ENCODE data around the gene RNF26. TPM values are rescaled to one million over a fixed set of nuclear protein-coding genes. Genes with fewer than 3 reads are reported as not detected.

RNF26 gene
- total RNA-seq, 8 experiments from 2014 or later: 5.7 to 26.5 (median 10.9) TPM

DNA sequence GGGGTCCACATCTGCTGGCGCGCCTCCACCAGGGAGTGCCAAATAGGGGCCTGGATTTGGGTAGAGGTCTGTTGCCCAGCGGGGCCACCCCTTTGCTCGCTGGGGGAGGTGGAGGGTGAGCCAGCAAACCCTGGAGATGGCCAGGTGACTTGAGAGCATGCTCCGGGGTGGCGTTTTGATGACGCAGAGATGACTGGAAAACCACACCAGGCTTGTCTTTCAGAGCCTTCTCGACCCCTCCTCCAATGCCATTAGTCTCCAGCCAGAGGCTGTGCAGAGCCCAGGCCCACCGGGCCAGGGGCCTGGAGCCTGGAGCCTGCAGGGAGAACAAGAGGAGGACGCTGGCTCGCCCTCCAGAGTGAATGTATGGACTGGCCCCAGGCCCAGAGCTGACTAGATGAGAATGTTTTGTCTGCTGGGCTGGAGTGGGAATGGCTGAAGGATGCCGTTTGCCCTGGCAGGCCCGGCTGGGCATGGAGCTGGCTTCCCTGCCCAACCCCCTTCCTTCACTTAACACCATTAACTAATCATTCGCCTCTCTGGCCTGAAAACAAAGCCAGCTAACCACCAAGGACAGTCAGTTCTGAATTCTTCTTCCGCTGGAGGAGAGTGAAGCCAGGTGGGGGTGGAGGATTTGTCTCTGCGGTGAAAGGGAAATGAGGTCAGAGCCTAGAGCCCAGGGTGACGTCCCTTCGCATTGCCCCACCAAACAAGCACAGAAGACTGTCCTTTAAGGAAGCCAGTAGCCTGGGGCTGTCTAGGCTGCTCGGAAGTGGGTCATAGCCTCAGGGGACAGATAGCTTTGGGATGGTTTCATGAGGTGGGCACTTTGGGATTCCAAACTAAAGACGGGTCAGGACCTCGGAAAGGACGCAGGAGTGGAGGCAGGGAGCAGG, 15.8 kb upstream of the RNF26 start:
- H3K4me3 ChIP-seq: no peak overlapping the region
- WGBS, 10 experiments: 27 to 80% (median 63%) methylated on average over 2 to 15 of the region's 22 CpGs; no CpG with 5 or more reads in 2 of the 10 experiments
- H3K4me1 ChIP-seq (replicated peaks in 1 of 2): peaks cover 50 to 55% of the 10 kb centered on the region in 2 donors
- no peak for ATAC-seq (replicated peaks in 6 of 8)
- H3K27ac ChIP-seq: no peak overlapping the region
- in situ Hi-C loops (cut with MboI; ENCODE audit: low pct_unique_long_range_greater_than_20kb in 2 of 9, low sequenced_read_pairs in 9 of 9, unreplicated experiment in 9 of 9): no loop called here

DNA sequence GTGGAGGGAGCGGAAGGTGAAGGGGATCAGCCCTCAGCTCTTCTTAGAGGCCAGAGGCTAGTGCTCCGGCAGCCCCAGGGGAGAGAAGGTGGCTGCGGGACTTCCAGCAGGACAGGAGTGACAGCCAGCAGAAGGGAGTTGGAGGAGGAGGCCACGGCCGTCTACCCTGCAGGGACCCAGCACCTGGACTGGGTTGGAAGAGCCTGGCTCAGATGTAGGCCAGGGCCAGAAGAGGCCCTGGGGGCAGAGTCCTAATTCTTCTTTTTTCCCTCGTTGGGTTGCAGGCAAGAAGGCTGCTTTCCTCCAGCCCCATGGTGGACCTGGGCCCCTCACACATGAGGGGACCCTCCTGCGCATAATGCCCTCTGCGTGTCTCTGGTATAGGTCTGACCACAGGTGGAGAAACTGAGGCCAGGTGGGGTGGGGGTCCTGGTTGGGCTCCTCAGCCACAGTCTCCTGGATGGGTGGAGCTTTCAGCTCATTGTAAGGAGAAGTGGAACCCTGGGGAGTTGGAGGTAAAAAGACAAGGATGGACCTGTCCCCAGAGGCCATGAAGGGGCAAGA, 15.1 kb upstream of the RNF26 start:
- no peak overlapping the region for H3K27ac ChIP-seq
- H3K4me3 ChIP-seq: no peak overlapping the region
- ATAC-seq (replicated peaks in 6 of 8): no peak
- in situ Hi-C loops (cut with MboI; ENCODE audit: low pct_unique_long_range_greater_than_20kb in 2 of 9, low sequenced_read_pairs in 9 of 9, unreplicated experiment in 9 of 9): no loop called here
- 60 to 100% (median 95%) methylated on average over 1 to 2 of the region's 8 CpGs; no CpG with 5 or more reads in 6 of the 10 experiments for WGBS, 10 experiments
- H3K4me1 ChIP-seq (replicated peaks in 1 of 2): peaks cover 53 to 60% of the 10 kb centered on the region in 2 donors

DNA sequence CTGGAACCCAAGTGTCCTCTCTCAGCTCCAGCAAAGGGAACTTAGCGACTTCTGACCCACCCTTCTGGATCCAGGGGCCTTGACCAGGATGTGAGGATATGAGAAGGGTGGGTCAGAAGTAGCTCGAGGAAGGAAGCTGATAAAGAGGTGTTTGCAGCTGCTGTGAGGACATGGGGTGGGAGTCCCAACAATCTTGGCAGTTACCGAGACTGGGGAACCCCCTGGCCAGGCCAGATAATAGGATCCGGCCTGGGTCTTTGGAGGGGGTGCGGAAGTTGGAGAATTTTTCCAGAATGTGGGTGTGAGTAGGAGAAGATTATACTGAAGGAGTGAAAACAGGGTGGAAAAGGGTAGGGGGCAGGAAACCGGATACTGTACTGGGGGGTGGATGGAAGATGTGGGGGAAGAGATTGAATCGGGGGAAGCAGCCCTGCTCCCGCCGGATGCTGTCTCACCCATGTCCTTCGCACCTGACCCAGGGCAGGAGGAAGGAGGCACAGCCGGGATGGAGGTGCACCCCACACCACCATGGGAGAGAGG, 14.6 kb upstream of the RNF26 start:
- in situ Hi-C loops (cut with MboI; ENCODE audit: low pct_unique_long_range_greater_than_20kb in 2 of 9, low sequenced_read_pairs in 9 of 9, unreplicated experiment in 9 of 9): no loop called here
- H3K27ac ChIP-seq: no peak overlapping the region
- WGBS, 10 experiments: 43 to 67% (median 61%) methylated on average over 1 to 3 of the region's 11 CpGs; no CpG with 5 or more reads in 7 of the 10 experiments
- H3K4me1 ChIP-seq (replicated peaks in 1 of 2): peaks cover 53 to 60% of the 10 kb centered on the region in 2 donors
- H3K4me3 ChIP-seq: no peak overlapping the region
- no peak for ATAC-seq (replicated peaks in 6 of 8)

DNA sequence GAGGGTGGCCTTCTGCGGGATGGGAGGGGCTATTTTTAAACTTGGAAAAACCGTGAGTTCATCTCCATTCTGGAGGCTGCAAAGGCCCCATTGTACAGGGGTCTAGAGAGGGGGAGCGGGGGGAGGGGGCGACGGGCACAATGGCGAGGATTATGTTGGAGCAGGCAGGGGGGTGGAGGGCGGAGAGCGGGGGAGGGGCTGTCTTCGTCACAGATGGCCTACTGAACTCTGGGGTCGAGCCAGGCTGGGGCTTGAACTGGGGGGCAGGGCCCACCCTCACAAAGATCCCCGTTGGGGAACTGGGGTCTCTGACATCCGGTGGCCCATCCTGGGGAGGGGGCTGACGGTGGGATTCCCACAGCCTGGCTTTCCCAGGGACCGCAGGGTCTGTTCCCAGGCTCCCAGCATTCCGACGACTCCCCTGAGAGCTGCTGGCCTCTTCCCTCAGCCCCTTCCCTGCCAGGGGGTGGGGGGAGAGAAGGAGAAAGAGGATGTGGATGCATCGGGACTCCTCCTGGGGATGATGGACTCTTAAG, 14.0 kb upstream of the RNF26 start:
- peak overlapping the region in 3 of 5 donors; percentile 1 to 18 (median 18) for H3K4me3 ChIP-seq
- H3K27ac ChIP-seq: peak overlapping the region; percentile 1 to 23
- peaks cover 49 to 57% of the 10 kb centered on the region in 2 donors for H3K4me1 ChIP-seq (replicated peaks in 1 of 2)
- ATAC-seq (replicated peaks in 6 of 8): peak in 4 of 8 experiments; percentile 3 to 20 (median 10)
- in situ Hi-C loops (cut with MboI; ENCODE audit: low pct_unique_long_range_greater_than_20kb in 2 of 9, low sequenced_read_pairs in 9 of 9, unreplicated experiment in 9 of 9): no loop called here
- 10 to 80% methylated on average over 1 to 2 of the region's 17 CpGs; no CpG with 5 or more reads in 8 of the 10 experiments for WGBS, 10 experiments

DNA sequence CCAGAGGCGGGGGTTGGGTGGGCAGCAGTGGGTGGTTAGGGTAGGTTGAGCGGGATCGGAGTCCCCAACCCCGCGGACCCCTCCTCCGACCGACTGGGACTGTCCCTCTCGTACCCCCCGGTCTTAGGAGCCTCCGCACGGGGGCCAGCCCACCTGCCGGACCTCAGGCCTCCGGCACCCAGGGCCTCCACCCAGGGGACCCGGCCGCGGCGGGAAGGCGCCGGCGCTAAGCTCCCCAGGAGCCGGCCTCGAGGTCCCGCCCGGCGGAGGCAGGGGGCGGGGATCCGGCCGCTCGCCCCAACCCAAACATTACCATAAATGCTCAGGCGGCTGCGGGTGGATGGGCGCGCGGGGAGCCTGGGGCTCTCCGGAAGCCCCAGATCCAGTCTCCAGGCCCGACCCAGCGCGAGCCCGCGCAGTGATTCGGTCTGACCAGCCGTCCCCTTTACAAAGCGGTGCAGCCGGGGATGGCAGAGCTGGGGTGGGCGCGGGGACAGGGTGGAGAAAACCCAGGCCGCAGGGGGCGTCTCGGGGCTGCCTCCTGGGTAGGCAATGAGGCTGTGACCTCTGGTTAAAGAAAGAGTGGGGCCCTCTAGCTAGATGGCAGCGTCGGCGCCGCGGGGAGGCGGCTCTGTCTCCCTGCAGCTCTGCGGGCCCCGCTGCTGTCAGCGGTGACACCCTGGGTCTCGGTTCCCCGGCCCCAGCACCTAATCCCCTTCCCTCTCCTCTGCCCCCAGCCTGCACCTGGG, 13.4 kb upstream of the RNF26 start:
- in situ Hi-C loops (cut with MboI; ENCODE audit: low pct_unique_long_range_greater_than_20kb in 2 of 9, low sequenced_read_pairs in 9 of 9, unreplicated experiment in 9 of 9): no loop called here
- H3K4me1 ChIP-seq (replicated peaks in 1 of 2): peaks cover 43 to 51% of the 10 kb centered on the region in 2 donors
- ATAC-seq (replicated peaks in 6 of 8): peak in 7 of 8 experiments; percentile 14 to 80 (median 44)
- peak overlapping the region; percentile 23 to 55 for H3K27ac ChIP-seq
- peak overlapping the region in 4 of 5 donors; percentile 1 to 18 (median 14) for H3K4me3 ChIP-seq
- no CpG with 5 or more reads among the region's 60 CpGs for WGBS, 10 experiments

DNA sequence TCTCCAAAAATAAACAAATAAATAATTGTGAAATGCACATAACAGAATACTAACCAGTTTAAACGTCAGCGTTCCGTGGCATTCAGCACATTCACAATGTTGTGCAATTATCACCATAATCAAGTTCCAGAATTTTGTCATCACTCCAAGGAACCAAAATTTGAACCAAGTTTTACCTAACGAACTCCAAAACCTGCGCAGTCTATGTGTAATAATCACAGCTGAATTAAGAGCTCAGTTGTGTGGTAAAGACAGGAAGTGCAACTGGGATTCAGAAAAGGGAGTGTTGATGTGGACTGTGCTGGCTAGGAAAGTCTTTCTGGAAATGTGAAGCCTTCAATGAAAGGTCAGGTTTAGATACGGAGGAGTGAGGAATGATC, 12.0 kb upstream of the RNF26 start:
- WGBS, 10 experiments: 30 to 100% (median 96%) methylated on average over 1 to 6 of the region's 6 CpGs; no CpG with 5 or more reads in 1 of the 10 experiments
- H3K27ac ChIP-seq: no peak overlapping the region
- ATAC-seq (replicated peaks in 6 of 8): no peak
- H3K4me3 ChIP-seq: no peak overlapping the region
- peaks cover 39 to 46% of the 10 kb centered on the region in 2 donors for H3K4me1 ChIP-seq (replicated peaks in 1 of 2)
- in situ Hi-C loops (cut with MboI; ENCODE audit: low pct_unique_long_range_greater_than_20kb in 2 of 9, low sequenced_read_pairs in 9 of 9, unreplicated experiment in 9 of 9): no loop called here

DNA sequence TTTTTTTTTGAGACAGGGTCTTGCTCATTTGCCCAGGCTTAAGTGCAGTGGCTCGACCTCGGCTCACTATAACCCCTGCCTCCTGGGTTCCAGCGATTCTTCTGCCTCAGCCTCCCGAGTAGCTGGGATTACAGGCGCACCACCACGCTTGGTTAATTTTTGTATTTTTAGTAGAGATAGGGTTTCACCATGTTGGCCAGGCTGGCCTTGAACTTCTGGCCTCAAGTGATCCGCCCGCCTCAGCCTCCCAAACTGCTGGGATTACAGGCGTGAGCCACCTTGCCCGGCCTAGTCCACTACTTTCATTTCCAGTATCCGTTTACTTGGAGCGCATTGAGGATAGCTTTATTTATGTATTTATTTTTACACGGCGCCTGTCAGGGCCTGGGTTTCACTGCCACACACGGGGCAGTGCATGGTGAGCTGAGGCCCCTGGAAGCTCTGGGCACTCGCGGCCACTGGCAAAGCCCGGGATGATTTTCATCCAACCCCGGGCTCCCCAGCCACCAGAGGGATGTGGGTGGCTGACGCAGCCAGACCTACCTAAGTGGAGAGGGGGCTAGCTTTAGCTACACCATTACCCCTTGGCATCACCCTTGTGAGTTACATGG, 11.3 kb upstream of the RNF26 start:
- Histone ChIP-seq H3K4me3 (no peak overlapping the region), H3K4me1 (replicated peaks in 1 of 2) (peaks cover 33 to 40% of the 10 kb centered on the region in 2 donors), H3K27ac (no peak overlapping the region)
- in situ Hi-C loops (cut with MboI; ENCODE audit: low pct_unique_long_range_greater_than_20kb in 2 of 9, low sequenced_read_pairs in 9 of 9, unreplicated experiment in 9 of 9): no loop called here
- ATAC-seq (replicated peaks in 6 of 8): no peak
- 30 to 100% (median 90%) methylated on average over 1 to 15 of the region's 20 CpGs; no CpG with 5 or more reads in 2 of the 10 experiments for WGBS, 10 experiments

DNA sequence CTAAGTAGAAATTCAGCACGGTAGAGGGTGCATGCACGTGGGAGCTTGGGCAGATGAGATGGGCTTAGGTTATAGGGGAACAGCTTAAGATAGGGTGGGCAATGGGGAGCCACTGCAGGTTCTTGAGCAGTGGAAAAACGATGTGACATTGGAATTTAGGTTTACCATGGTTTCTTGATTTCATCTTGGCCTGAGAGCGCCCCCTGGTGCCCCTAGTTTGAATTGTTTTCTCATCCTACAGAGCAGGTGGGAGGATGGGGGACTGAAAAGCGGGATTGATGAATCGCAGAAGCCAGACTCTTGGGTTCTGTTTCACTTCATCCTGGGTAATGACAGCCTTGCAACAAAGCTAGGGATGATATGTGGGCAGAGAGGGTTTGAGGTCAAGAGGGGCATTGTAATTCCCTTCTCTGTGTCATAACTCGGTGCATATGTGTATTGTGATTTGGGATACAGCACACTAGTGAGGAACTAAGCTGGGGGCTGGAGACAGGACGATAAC, 10.7 kb upstream of the RNF26 start:
- in situ Hi-C loops (cut with MboI; ENCODE audit: low pct_unique_long_range_greater_than_20kb in 2 of 9, low sequenced_read_pairs in 9 of 9, unreplicated experiment in 9 of 9): no loop called here
- H3K27ac ChIP-seq: no peak overlapping the region
- WGBS, 10 experiments: 0 to 30% (median 5%) methylated on average over 1 to 5 of the region's 8 CpGs; no CpG with 5 or more reads in 3 of the 10 experiments
- H3K4me3 ChIP-seq: no peak overlapping the region
- ATAC-seq (replicated peaks in 6 of 8): peak; percentile 14 to 66 (median 33)
- H3K4me1 ChIP-seq (replicated peaks in 1 of 2): peaks cover 28 to 34% of the 10 kb centered on the region in 2 donors

DNA sequence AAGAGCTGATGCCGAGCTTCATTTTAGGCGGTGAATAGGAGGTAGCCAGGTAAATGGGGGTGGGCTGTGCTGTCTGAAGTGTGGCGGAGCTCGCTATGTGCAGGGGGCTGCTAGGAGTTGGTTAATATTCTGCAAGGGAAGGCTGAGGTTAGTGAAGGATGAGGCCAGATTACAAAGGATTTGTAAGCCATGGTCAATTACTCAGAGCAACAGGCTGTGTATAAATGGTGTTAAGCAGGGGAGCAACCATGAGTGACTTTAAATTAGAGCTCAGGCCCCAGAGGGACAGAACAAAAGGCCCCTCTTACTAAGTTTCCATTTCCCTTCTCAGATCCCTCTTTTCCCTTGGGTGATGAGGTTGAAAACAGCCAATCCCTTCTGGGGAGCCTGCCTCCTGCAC, 10.1 kb upstream of the RNF26 start:
- no peak overlapping the region for H3K4me3 ChIP-seq
- in situ Hi-C loops (cut with MboI; ENCODE audit: low pct_unique_long_range_greater_than_20kb in 2 of 9, low sequenced_read_pairs in 9 of 9, unreplicated experiment in 9 of 9): no loop called here
- WGBS, 10 experiments: 26 to 50% (median 40%) methylated on average over 1 to 4 of the region's 4 CpGs; no CpG with 5 or more reads in 3 of the 10 experiments
- H3K4me1 ChIP-seq (replicated peaks in 1 of 2): peaks cover 22 to 28% of the 10 kb centered on the region in 2 donors
- ATAC-seq (replicated peaks in 6 of 8): no peak
- H3K27ac ChIP-seq: no peak overlapping the region

DNA sequence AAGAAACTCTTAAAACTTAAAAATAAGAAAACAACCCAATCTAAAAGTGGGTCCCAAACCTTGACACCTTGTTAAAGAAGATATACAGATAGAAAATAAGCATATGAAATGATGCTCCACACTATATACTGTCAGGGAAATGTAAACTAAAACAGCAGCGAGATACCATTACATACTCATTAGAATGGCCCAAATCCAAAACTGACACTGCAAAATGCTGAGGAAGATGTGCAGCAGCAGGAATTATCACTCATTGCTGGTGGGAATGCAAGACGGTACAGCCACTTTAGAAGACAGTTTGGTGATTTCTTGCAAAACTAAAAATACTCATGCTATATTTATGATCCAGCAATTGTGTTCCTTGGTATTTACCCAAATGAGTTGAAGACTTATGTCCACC, 5.0 kb upstream of the RNF26 start:
- no peak for ATAC-seq (replicated peaks in 6 of 8)
- no peak overlapping the region for H3K27ac ChIP-seq
- in situ Hi-C loops (cut with MboI; ENCODE audit: low pct_unique_long_range_greater_than_20kb in 2 of 9, low sequenced_read_pairs in 9 of 9, unreplicated experiment in 9 of 9): loop anchor here in 1 of 9 experiments (25.0 kb wide), 1 partner anchor 217 kb away; the partner anchor contains the start of genes C2CD2L, DPAGT1 and HINFP
- 20 to 100% (median 75%) methylated on average over 1 to 2 of the region's 2 CpGs; no CpG with 5 or more reads in 1 of the 10 experiments for WGBS, 10 experiments
- H3K4me1 ChIP-seq (replicated peaks in 1 of 2): peaks cover 0 to 4% of the 10 kb centered on the region in 2 donors
- no peak overlapping the region for H3K4me3 ChIP-seq

DNA sequence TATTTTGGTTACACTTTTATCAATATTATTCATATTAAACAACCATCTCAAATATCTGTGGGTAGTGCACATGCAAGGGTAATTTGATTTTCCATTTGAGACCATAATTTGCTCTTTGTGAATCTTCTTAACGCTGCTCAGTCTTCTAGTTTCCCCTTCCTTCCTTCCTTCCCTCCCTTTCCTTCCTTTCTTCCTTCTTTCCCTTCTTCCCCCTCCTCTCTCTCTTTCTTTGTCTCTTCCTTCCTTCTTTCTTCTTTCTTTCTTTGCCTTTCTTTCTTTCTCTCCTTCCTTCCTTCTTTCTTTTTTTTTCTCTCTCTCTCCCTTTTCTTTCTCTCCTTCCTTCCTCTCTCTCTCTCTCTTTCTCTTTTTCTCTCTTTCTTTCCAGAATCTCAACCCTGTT, 4.1 kb upstream of the RNF26 start:
- in situ Hi-C loops (cut with MboI; ENCODE audit: low pct_unique_long_range_greater_than_20kb in 2 of 9, low sequenced_read_pairs in 9 of 9, unreplicated experiment in 9 of 9): loop anchor here in 2 of 9 experiments (10.0 to 25.0 kb wide), 2 partner anchors 218 to 225 kb away; partner anchors contain the start of genes C2CD2L (in 2 of the 2), DPAGT1 (in 2 of the 2) and HINFP (in 1 of the 2)
- H3K4me3 ChIP-seq: no peak overlapping the region

More for the DNA sequence above, 4.1 kb upstream of the RNF26 start:
- H3K27ac ChIP-seq: no peak overlapping the region
- ATAC-seq (replicated peaks in 6 of 8): no peak
- peaks cover 4 to 7% of the 10 kb centered on the region in 2 donors for H3K4me1 ChIP-seq (replicated peaks in 1 of 2)
- 5 to 100% (median 77%) methylated on average over 1 of the region's 1 CpG; no CpG with 5 or more reads in 1 of the 10 experiments for WGBS, 10 experiments
